ENCODE data around the gene DOK4. TPM values are rescaled to one million over a fixed set of nuclear protein-coding genes. Genes with fewer than 3 reads are reported as not detected.

The DOK4 gene
- total RNA-seq, 2 experiments from 2014 or later, result 3.4 to 4.7 TPM

- CTCF ChIA-PET, result interaction anchor here (0.8 to 2.2 kb wide), 4 partner anchors 9 to 229 kb away, joined by 3 to 15 read pairs (median 4); partner anchors contain the start of gene ADGRG5
- H3K36me3 Mint-ChIP-seq, result peaks cover 7% of the 10 kb centered on the region
- peak overlapping the region; percentile 99 for H3K27ac Mint-ChIP-seq
- no peaks in the 10 kb centered on the region for H3K9me3 Mint-ChIP-seq (ENCODE audit: low read depth)
- no peak for DNase-seq
- ATAC-seq, result peak; percentile 35
- H3K4me1 Mint-ChIP-seq, result peaks cover 52% of the 10 kb centered on the region
- H3K27me3 Mint-ChIP-seq, result no peaks in the 10 kb centered on the region
- peak overlapping the region; percentile 56 for H3K4me3 Mint-ChIP-seq
These were observed 43.3 kb upstream of the DOK4 start for GRCh38 chr16:57529391-57530103.

GRCh38 chr16:57528499-57529390, 42.5 kb upstream of the DOK4 start:
- Mint-ChIP-seq H3K9me3 (ENCODE audit: low read depth) (no peaks in the 10 kb centered on the region), H3K4me3 (no peak overlapping the region), H3K27ac (no peak overlapping the region), H3K36me3 (peaks cover 7% of the 10 kb centered on the region), H3K27me3 (no peaks in the 10 kb centered on the region), H3K4me1 (peaks cover 44% of the 10 kb centered on the region)
- CTCF ChIA-PET, result interaction anchor here (1.5 to 2.0 kb wide), 2 partner anchors 8 to 9 kb away, joined by 7 to 8 read pairs; partner anchors contain the start of gene CCDC102A
- DNase-seq (no peak), ATAC-seq (no peak)

- H3K27ac Mint-ChIP-seq, result no peak overlapping the region
- H3K9me3 Mint-ChIP-seq (ENCODE audit: low read depth), result no peaks in the 10 kb centered on the region
- no peak overlapping the region for H3K4me3 Mint-ChIP-seq
- no peak for ATAC-seq
- CTCF ChIA-PET, result interaction anchor here (0.6 to 2.0 kb wide), 3 partner anchors 8 to 639 kb away, joined by 4 to 8 read pairs (median 7); partner anchors contain the start of gene CCDC102A
- H3K4me1 Mint-ChIP-seq, result peaks cover 40% of the 10 kb centered on the region
- peaks cover 7% of the 10 kb centered on the region for H3K36me3 Mint-ChIP-seq
- no peak for DNase-seq
- no peaks in the 10 kb centered on the region for H3K27me3 Mint-ChIP-seq
These were observed 41.5 kb upstream of the DOK4 start for GRCh38 chr16:57527610-57528360.

GRCh38 chr16:57527027-57527426, 40.7 kb upstream of the DOK4 start:
- CTCF ChIA-PET, result interaction anchor here (0.7 to 2.0 kb wide), 3 partner anchors 10 to 1265 kb away, joined by 3 to 7 read pairs (median 4); partner anchors contain the start of gene CCDC102A
- DNase-seq, result no peak
- Mint-ChIP-seq H3K36me3 (peaks cover 7% of the 10 kb centered on the region), H3K27me3 (no peaks in the 10 kb centered on the region), H3K9me3 (ENCODE audit: low read depth) (no peaks in the 10 kb centered on the region), H3K4me1 (peaks cover 39% of the 10 kb centered on the region), H3K27ac (no peak overlapping the region), H3K4me3 (no peak overlapping the region)
- ATAC-seq, result no peak

GRCh38 chr16:57526498-57526897, 40.2 kb upstream of the DOK4 start:
- Mint-ChIP-seq H3K27me3 (no peaks in the 10 kb centered on the region), H3K27ac (no peak overlapping the region), H3K4me3 (no peak overlapping the region), H3K4me1 (peaks cover 34% of the 10 kb centered on the region), H3K9me3 (ENCODE audit: low read depth) (no peaks in the 10 kb centered on the region), H3K36me3 (peaks cover 7% of the 10 kb centered on the region)
- CTCF ChIA-PET, result interaction anchor here (0.8 to 1.8 kb wide), 3 partner anchors 39 to 108 kb away, joined by 4 to 5 read pairs (median 4); partner anchors contain the start of gene POLR2C
- DNase-seq (no peak), ATAC-seq (no peak)

- no peak for DNase-seq
- no peak for ATAC-seq
- H3K4me3 Mint-ChIP-seq, result no peak overlapping the region
- H3K36me3 Mint-ChIP-seq, result peaks cover 6% of the 10 kb centered on the region
- H3K9me3 Mint-ChIP-seq (ENCODE audit: low read depth), result no peaks in the 10 kb centered on the region
- H3K4me1 Mint-ChIP-seq, result peaks cover 27% of the 10 kb centered on the region
- CTCF ChIA-PET, result interaction anchor here (1.1 to 1.8 kb wide), 2 partner anchors 38 to 64 kb away, joined by 4 to 5 read pairs; partner anchors contain the start of gene POLR2C
- no peak overlapping the region for H3K27ac Mint-ChIP-seq
- no peaks in the 10 kb centered on the region for H3K27me3 Mint-ChIP-seq
These were observed 39.5 kb upstream of the DOK4 start for GRCh38 chr16:57525761-57526160.

GRCh38 chr16:57522960-57523359, 36.7 kb upstream of the DOK4 start:
- ATAC-seq (no peak), DNase-seq (no peak)
- H3K4me3 Mint-ChIP-seq, result no peak overlapping the region
- CTCF ChIA-PET, result interaction anchor here (0.9 to 5.0 kb wide), 7 partner anchors 15 to 105 kb away, joined by 3 to 74 read pairs (median 3); partner anchors contain the start of genes ADGRG5 and POLR2C
- no peaks in the 10 kb centered on the region for H3K36me3 Mint-ChIP-seq
- peaks cover 11% of the 10 kb centered on the region for H3K4me1 Mint-ChIP-seq
- no peaks in the 10 kb centered on the region for H3K27me3 Mint-ChIP-seq
- H3K9me3 Mint-ChIP-seq (ENCODE audit: low read depth), result no peaks in the 10 kb centered on the region
- no peak overlapping the region for H3K27ac Mint-ChIP-seq

GRCh38 chr16:57519796-57520360, 33.6 kb upstream of the DOK4 start:
- Mint-ChIP-seq H3K4me3 (no peak overlapping the region), H3K4me1 (peaks cover 11% of the 10 kb centered on the region), H3K27ac (peak overlapping the region; percentile 8), H3K27me3 (no peaks in the 10 kb centered on the region), H3K36me3 (peaks cover 5% of the 10 kb centered on the region), H3K9me3 (ENCODE audit: low read depth) (no peaks in the 10 kb centered on the region)
- ATAC-seq (peak; percentile 96), DNase-seq (peak; percentile 86)
- CTCF ChIA-PET, result interaction anchor here (0.5 to 5.0 kb wide), 45 partner anchors 8 to 508 kb away, joined by 3 to 74 read pairs (median 5); partner anchors contain the start of genes CCDC102A, CIAPIN1, COQ9 and DOK4

- H3K9me3 Mint-ChIP-seq (ENCODE audit: low read depth), result no peaks in the 10 kb centered on the region
- H3K27ac Mint-ChIP-seq, result peak overlapping the region; percentile 4
- H3K4me1 Mint-ChIP-seq, result peaks cover 11% of the 10 kb centered on the region
- DNase-seq, result no peak
- no peak for ATAC-seq
- CTCF ChIA-PET, result interaction anchor here (0.8 to 5.0 kb wide), 20 partner anchors 9 to 222 kb away, joined by 3 to 74 read pairs (median 8); partner anchors contain the start of genes CIAPIN1, COQ9, DOK4 and KATNB1
- peaks cover 5% of the 10 kb centered on the region for H3K36me3 Mint-ChIP-seq
- H3K4me3 Mint-ChIP-seq, result no peak overlapping the region
- no peaks in the 10 kb centered on the region for H3K27me3 Mint-ChIP-seq
These were observed 32.6 kb upstream of the DOK4 start for GRCh38 chr16:57518922-57519321.

- H3K4me3 Mint-ChIP-seq, result no peak overlapping the region
- no peaks in the 10 kb centered on the region for H3K27me3 Mint-ChIP-seq
- ATAC-seq (no peak), DNase-seq (no peak)
- CTCF ChIA-PET, result interaction anchor here (0.7 to 5.0 kb wide), 19 partner anchors 10 to 218 kb away, joined by 3 to 74 read pairs (median 8); partner anchors contain the start of genes CIAPIN1, COQ9, DOK4 and KATNB1
- peaks cover 11% of the 10 kb centered on the region for H3K4me1 Mint-ChIP-seq
- peaks cover 5% of the 10 kb centered on the region for H3K36me3 Mint-ChIP-seq
- no peaks in the 10 kb centered on the region for H3K9me3 Mint-ChIP-seq (ENCODE audit: low read depth)
- no peak overlapping the region for H3K27ac Mint-ChIP-seq
These were observed 32.2 kb upstream of the DOK4 start for GRCh38 chr16:57518520-57518919.

- Mint-ChIP-seq H3K27me3 (no peaks in the 10 kb centered on the region), H3K27ac (no peak overlapping the region), H3K9me3 (ENCODE audit: low read depth) (no peaks in the 10 kb centered on the region), H3K36me3 (peaks cover 5% of the 10 kb centered on the region), H3K4me3 (no peak overlapping the region), H3K4me1 (peaks cover 8% of the 10 kb centered on the region)
- DNase-seq (no peak), ATAC-seq (no peak)
- CTCF ChIA-PET, result interaction anchor here (0.7 to 3.1 kb wide), 13 partner anchors 11 to 217 kb away, joined by 3 to 40 read pairs (median 4); partner anchors contain the start of genes DOK4 and POLR2C
These were observed 31.4 kb upstream of the DOK4 start for GRCh38 chr16:57517397-57518367.
